ENCODE data around the gene HSPB7. TPM values are rescaled to one million over a fixed set of nuclear protein-coding genes. Genes with fewer than 3 reads are reported as not detected.

Gene HSPB7
- polyA plus RNA-seq, 1 donor from 2014 or later: not detected

DNA sequence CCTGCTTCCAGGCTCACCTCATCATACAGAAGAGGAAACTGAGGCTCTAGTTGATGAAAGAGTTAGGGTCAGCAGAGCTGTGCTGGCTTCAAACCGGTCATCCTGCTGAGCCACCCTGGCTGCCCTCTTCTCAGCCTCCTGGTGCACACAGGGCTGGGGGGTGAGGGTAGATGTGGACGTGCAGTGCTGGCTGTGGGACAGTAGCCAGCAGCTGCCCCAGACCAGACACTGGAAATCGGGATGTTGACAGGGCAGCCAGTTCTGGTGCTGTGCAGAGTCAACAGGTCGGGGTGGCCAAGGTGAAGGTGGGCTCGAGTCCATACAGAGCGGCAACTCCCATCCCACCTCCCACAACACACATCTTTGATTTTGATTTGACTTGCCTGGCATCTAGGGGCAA is 2.5 kb upstream of the HSPB7 start:
- Mint-ChIP-seq H3K27ac (no peak overlapping the region), H3K4me3 (no peak overlapping the region), H3K36me3 (no peaks in the 10 kb centered on the region), H3K27me3 (peaks cover 7% of the 10 kb centered on the region), H3K4me1 (peaks cover 0 to 2% (median 0%) of the 10 kb centered on the region in 3 donors), H3K9me3 (no peaks in the 10 kb centered on the region)

DNA sequence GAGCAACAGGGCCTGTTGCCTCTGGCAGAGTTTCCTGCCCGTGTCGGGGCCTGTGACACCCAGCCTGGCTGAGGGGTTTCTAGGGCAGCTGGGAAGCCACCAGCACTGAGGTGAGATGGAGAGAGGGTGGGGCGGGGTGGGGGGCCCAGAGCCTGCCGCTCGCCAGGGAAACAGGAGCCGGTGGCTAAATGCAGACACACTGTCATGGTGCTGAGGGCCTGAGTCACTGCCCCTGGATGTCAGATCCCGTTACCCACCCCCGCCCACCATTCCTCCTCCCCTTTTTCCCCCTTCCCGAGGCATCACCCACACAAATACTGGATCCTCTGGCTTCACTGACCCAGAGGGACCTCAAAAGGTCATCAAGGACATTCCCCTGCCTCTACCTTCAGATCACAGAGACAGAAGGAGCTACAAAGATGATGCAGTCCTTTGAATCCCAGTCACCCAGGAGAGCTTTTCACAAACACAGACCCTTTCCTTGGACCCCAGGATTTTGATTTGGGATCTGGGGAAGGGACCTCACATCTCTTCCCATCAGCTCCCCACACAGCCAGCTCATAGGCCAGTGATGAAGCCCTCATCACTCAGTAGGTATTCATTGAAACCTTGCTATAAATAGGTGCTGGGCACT is 1.9 kb upstream of the HSPB7 start:
- Mint-ChIP-seq H3K27ac (no peak overlapping the region), H3K9me3 (no peaks in the 10 kb centered on the region), H3K4me3 (no peak overlapping the region), H3K4me1 (peaks cover 1 to 4% (median 3%) of the 10 kb centered on the region in 3 donors), H3K27me3 (peaks cover 9% of the 10 kb centered on the region), H3K36me3 (no peaks in the 10 kb centered on the region)

DNA sequence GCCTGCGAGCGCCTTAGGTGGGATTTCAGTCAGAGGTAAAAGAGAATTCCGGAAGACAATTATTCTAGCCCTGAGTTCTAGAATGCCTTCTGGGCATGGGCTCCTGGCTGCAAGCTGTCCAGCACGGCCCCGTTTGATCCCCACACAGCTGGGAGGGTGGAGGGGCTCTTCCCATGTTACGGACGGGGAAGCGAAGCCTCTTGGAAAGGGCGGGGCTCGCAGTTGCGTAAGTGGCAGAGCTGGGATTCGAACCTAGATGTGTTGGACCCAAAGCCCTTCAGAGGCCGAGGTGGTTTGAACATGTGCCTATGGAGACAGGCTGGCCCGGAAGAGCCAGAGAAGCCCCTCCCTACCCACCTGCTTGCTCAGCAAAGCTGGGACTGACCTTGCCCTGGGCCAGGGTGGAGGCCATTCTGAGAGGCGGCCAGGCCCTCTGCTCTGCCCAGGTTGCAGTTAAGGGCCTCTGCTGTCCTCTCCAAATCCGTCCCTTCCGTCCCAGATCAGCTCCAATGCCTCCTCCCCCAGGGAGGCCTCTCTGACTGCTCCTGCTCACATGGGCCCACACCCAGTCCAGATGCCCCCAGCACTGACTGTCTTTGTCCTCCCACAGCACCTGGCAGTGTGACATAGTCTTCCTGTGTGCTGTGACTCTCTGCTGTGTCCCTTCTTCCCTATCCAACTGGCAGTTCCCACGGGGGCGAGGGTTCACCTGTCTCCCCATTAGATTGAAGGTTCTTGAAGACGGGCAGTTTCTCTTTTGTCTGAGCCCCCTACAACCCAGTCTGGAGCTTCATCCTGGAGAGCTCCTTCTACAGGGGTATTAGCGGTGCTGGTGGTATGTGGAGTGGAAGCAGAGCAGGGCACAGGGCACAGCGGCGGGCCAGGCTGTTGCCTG is 1.2 kb upstream of the HSPB7 start:
- Mint-ChIP-seq H3K36me3 (no peaks in the 10 kb centered on the region), H3K27me3 (peaks cover 9% of the 10 kb centered on the region), H3K27ac (no peak overlapping the region), H3K4me1 (peaks cover 7 to 9% (median 8%) of the 10 kb centered on the region in 3 donors), H3K9me3 (no peaks in the 10 kb centered on the region), H3K4me3 (no peak overlapping the region)

DNA sequence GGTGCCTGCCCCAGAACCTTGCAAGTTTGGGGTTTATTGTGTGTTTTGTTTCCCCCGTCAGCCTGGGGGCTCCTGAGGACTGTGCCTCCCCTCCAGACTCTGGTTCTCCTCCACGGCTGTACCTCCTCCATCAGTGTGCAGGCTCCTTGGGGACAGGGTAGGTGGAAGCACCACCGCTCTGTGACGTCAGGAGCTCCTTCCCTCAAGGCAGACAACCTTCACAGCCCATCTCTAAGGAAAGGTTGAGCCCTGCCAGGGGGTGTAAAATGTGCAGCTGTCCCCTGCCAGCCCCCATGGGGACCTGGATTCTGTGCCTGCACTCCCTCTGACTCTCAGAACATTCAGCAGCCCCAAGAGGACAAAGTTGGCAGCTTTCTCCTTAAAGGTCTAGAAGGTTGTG is 465 bp upstream of the HSPB7 start:
- Mint-ChIP-seq H3K4me1 (peaks cover 7 to 9% (median 8%) of the 10 kb centered on the region in 3 donors), H3K27ac (no peak overlapping the region), H3K4me3 (peak overlapping the region in 1 of 4 donors; percentile 12), H3K9me3 (no peaks in the 10 kb centered on the region), H3K36me3 (no peaks in the 10 kb centered on the region), H3K27me3 (peaks cover 5% of the 10 kb centered on the region)

DNA sequence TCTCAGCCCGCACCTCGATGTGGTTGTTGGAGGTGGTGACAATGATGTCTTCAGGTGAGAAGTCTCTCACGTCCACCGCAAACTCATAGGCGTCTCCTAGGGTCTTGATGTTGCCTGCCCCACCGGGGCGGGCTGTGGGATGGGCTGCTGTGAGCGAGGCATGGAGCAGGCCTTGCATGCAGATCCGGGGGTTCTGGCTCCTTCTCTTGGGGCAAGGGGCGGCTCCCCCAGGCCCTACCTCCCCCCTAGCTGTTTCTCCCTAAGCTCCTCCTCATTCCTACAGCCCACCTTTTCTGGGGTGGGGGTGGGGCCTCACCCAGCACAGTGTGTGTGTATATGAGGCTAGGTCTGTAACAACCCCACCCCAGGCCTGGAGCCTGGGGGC is 775 bp downstream of the HSPB7 start:
- peak overlapping the region in 1 of 4 donors; percentile 57 for H3K4me3 Mint-ChIP-seq
- no peaks in the 10 kb centered on the region for H3K36me3 Mint-ChIP-seq
- peaks cover 5% of the 10 kb centered on the region for H3K27me3 Mint-ChIP-seq
- H3K27ac Mint-ChIP-seq: no peak overlapping the region
- peaks cover 8 to 14% (median 12%) of the 10 kb centered on the region in 3 donors for H3K4me1 Mint-ChIP-seq
- H3K9me3 Mint-ChIP-seq: no peaks in the 10 kb centered on the region

DNA sequence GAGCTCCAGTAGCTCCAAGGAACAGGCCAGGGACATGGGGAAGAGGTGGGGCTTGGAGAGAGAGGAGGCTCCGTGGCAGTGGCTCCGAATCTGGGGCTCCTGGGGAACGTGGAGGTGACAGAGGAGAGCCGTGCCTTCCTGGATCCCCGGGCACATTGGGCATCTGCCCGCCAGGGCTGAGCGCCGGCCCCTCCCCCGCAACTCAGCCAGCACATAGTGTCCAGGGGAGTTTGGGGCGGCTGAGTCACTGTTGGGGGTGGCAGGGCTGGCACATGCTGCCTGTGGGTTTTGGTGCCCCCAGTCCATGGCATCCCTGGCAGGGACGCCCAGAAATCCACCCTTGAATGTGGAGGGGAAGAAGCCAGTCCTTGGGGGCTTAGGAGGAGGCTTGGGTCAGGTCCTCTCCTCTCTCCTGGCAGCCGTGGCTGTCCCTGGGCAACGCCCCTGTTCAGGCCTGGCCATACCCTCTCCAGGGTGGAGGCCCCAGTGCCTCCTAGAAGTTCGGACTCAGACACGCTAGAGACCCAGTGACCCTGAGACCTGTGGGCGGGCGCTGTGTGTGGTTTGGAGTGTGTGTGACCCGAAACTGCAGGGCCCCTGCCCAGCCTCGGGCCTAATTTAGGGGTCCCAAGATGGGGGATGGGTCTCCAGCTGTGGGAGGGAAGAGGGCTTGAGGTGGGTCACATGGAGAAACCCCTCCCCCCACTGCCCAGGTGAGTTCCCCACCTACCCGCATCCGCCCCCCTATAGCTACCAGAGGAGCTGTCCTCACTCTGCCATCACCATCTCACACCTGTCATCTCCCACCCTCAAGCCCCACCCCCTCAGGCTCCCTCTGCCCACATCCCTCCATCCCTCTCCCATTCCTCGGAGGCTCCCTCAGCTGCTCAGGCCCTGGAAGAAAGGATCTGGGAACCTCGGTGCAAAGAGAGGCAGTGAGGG is 1.6 kb downstream of the HSPB7 start:
- H3K27me3 Mint-ChIP-seq: peaks cover 2% of the 10 kb centered on the region
- no peaks in the 10 kb centered on the region for H3K36me3 Mint-ChIP-seq
- H3K4me3 Mint-ChIP-seq: no peak overlapping the region
- H3K4me1 Mint-ChIP-seq: peaks cover 8 to 14% (median 12%) of the 10 kb centered on the region in 3 donors
- no peak overlapping the region for H3K27ac Mint-ChIP-seq
- H3K9me3 Mint-ChIP-seq: no peaks in the 10 kb centered on the region

DNA sequence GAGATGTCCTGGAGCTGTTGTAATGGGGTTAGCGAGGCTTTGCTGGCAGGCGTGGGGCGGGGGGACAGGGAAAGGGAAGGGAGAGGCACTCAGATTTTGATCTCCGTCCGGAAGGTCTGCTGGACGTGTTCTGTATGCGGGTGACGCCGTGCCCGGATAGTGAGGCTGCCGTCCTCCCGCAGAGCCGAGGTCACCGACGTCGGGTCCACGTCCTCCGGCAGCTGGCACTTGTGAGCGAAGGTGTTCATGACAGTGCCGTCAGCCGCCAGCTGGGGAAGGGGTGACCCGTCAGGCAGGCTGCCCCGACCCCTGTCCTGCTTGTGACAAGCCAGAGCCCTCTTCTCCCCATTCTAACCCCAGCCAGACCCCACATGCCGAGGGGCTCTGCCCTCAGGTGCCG is 2.4 kb downstream of the HSPB7 start:
- H3K4me3 Mint-ChIP-seq: no peak overlapping the region
- H3K27ac Mint-ChIP-seq: peak overlapping the region in 1 of 3 donors; percentile 32
- peaks cover 8 to 14% (median 12%) of the 10 kb centered on the region in 3 donors for H3K4me1 Mint-ChIP-seq
- no peaks in the 10 kb centered on the region for H3K9me3 Mint-ChIP-seq
- H3K27me3 Mint-ChIP-seq: peaks cover 2% of the 10 kb centered on the region
- H3K36me3 Mint-ChIP-seq: no peaks in the 10 kb centered on the region

DNA sequence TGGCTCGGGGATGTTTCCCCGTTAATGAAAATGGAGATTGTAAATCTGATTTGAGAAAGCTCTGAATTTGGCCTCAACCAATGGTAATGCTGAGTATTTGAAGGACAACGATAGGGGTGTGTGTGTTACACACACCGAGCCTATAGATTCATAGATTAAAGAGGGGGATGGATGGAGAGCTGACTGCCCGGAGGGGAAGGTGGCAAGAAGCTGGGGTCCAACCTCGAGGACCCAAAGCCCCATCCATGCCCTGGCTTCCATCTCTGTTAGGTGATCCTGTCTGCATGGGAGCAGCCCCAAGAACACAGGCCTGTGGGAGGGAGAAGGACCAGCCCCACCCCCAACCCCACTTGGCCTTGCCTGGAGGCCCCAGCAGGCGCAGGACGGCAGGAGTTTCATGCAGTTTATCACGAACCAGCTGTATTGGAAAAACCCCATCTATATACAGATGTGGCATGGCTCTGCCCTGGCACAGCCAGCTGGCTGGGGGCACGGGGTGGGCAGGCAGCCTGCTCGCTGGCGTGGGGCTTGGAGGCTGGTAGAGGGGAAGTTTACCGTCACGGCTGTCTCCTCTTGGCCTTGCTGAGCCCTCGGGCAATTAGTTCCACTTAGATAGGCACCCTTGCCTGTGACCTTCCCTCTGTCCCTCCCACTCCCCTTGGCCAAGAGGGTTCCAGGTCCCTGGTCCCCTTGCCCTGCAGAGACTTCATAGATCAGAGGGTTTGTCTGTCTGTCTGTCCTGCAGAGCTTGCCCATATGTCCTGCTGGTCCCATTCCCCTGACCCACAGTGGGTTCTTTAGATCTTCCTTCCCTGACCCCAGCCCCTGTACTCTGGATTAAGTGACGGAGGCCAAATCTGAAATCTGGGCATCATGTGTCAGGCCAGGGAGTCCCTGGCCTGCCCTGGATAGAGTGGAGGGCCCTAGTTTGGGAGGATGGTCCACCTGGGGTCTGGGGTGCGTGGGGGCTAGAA is 3.0 kb downstream of the HSPB7 start:
- Mint-ChIP-seq H3K36me3 (no peaks in the 10 kb centered on the region), H3K4me1 (peaks cover 8 to 14% (median 12%) of the 10 kb centered on the region in 3 donors), H3K4me3 (peak overlapping the region in 3 of 4 donors; percentile 36 to 60 (median 46)), H3K27ac (peak overlapping the region in 1 of 3 donors; percentile 32), H3K9me3 (no peaks in the 10 kb centered on the region), H3K27me3 (peaks cover 2% of the 10 kb centered on the region)

DNA sequence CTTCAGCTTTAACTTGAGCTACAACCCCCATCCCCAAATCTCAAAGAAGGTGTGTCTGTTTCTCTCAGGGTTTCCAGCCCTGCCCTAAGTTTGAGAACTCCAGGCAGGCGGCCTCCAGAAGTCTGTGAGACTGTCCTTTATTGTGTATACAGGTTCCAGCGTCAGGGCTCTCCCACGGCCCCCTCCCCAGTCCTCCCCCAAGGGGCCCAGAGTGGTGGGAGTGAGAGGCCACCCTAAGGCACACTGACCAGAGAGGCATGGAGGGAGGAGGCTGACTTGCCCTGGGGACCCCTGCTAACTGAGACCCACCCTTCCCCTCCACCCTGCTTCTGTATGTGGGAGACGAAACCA is 4.0 kb downstream of the HSPB7 start:
- H3K4me3 Mint-ChIP-seq: peak overlapping the region in 2 of 4 donors; percentile 28 to 49
- no peak overlapping the region for H3K27ac Mint-ChIP-seq
- H3K4me1 Mint-ChIP-seq: peaks cover 12 to 14% (median 12%) of the 10 kb centered on the region in 3 donors
- H3K36me3 Mint-ChIP-seq: no peaks in the 10 kb centered on the region
- no peaks in the 10 kb centered on the region for H3K9me3 Mint-ChIP-seq
- peaks cover 2% of the 10 kb centered on the region for H3K27me3 Mint-ChIP-seq

DNA sequence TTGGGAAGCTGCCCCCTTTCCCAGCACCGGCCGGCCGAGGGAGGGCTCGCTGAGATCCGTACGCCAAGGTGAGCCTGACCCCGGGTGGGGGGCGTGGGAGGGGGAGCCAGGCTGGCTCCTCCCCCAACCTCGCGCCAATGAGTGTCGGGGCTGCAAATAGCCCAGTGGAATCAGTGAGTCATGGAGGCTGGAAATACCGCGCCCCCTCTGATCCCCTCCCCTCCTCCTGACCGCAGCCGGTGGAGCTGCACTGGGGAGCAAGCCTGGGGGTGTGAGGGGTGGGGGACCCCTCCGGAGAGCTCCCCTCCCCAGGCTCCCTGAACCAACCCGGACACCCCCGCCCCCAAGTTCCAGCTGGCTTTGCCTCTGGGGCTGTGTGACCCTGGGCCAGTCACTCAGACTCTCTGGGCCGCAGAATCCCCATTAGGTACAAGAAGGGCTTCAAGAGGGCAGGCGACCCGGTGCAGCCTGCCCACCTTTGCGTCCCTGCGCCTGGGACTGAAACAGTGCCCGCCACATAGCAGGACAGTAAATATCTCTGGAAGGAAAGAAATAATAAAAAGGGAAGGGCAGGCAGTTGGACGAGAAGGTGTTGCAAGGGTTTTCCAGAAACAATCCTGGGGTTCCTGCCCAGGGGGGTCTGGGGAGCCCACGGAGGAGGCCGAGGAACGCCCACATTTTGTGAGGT is 4.5 kb downstream of the HSPB7 start:
- Mint-ChIP-seq H3K4me1 (peaks cover 12 to 14% (median 12%) of the 10 kb centered on the region in 3 donors), H3K9me3 (no peaks in the 10 kb centered on the region), H3K4me3 (peak overlapping the region in 3 of 4 donors; percentile 47 to 62 (median 49)), H3K36me3 (no peaks in the 10 kb centered on the region), H3K27me3 (peaks cover 2% of the 10 kb centered on the region), H3K27ac (no peak overlapping the region)

DNA sequence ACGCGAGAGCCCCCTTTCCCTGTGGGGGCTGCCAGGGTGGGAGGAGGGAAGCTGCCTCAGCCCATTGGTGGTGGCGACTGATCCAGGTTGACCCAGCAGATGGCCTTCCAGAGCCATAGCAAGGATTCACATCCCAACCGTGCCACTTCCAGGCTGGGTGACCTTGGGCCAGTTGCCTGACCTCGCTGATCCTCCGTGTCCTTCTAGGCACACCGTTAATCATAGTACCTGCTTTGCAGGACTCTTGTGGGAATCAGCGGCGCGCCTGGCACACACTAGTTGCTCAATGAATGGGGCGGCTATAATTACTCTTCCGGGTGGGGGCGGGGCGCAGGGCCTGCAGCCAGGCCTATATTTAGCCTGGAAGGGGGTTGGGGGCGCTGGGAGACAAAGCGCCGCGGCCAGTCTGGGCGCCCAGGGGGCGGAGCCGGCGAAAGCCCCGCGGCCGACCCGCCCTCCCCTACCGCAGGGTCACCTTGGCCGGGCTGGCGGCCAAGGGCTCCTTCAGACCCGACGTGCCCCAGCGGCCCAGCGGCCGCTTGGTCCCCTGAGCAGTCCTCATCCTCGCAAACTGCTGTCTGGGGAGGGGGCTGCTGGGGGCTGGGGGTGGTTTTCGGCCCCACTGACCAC is 5.1 kb downstream of the HSPB7 start:
- H3K9me3 Mint-ChIP-seq: no peaks in the 10 kb centered on the region
- peak overlapping the region; percentile 14 to 63 (median 52) for H3K4me3 Mint-ChIP-seq
- H3K4me1 Mint-ChIP-seq: peaks cover 11 to 12% (median 12%) of the 10 kb centered on the region in 3 donors
- H3K27me3 Mint-ChIP-seq: peaks cover 2% of the 10 kb centered on the region
- H3K36me3 Mint-ChIP-seq: no peaks in the 10 kb centered on the region
- peak overlapping the region in 1 of 3 donors; percentile 50 for H3K27ac Mint-ChIP-seq

DNA sequence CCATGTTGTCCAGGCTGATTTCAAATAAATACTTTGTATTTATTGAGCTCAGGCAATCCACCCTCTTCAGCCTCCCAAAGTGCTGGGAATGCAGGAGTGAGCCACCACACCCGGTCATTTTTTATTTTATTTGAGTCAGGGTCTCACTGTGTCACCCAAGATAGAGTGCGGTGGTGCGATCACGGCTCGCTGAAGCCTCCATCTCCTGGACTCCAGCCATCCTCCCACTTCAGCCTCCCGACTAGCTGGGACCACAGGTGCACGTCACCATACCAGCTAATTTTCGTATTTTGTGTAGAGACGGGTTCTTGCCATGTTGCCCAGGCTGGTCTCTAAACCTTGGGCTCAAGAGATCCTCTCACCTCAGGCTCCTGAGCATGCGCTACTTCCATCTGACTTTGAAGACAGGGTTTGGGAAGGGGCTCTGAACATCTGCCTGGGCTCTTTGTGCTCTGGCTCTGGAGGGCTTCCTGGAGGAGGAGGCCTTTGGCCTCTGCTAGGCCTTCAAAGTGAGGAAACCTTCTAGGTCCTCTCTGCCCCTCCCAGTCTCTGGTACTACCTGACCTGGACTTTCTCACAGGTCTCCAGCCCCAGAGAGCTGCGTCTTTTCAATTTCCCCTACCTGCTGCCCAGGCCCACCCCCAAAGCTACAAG is 5.8 kb downstream of the HSPB7 start:
- peaks cover 2% of the 10 kb centered on the region for H3K27me3 Mint-ChIP-seq
- no peaks in the 10 kb centered on the region for H3K36me3 Mint-ChIP-seq
- peak overlapping the region in 1 of 3 donors; percentile 50 for H3K27ac Mint-ChIP-seq
- peak overlapping the region; percentile 14 to 63 (median 52) for H3K4me3 Mint-ChIP-seq
- H3K4me1 Mint-ChIP-seq: peaks cover 11 to 12% (median 12%) of the 10 kb centered on the region in 3 donors
- no peaks in the 10 kb centered on the region for H3K9me3 Mint-ChIP-seq

Data from IgD-negative memory B cell (primary cell).